Thoracic aorta (tissue), 2 donors: Measurements from ENCODE around the gene RAMP3. TPM values are rescaled to one million over a fixed set of nuclear protein-coding genes. Genes with fewer than 3 reads are reported as not detected.

ENCODE experiments used
- ATAC-seq: fragments of 150-250 bp; one replicate; pipeline ENCODE4 v1.8.0; 2017; ENCODE audit warnings: low read depth; ENCODE audit not compliant: insufficient number of reproducible peaks, low FRiP score
- DNase-seq: peaks from one replicate; pipeline ENCODE4 v3.0.0-alpha.2; 2020; ENCODE audit warnings: low spot score
- H3K27ac ChIP-seq, 2 donors: fragments of 200-600 bp; sonication (generic); 1 replicate in 1 of 2; 2 replicates in 1 of 2; pipeline ENCODE4 v1.5.1; 2016; ENCODE audit warnings: mild to moderate bottlenecking in 2 of 2, moderate library complexity in 2 of 2
- H3K27me3 ChIP-seq: fragments of 200-600 bp; sonication (generic); replicated peaks from 2 replicates; pipeline ENCODE4 v1.6.0; 2016; ENCODE audit warnings: mild to moderate bottlenecking; ENCODE audit not compliant: insufficient read depth
- H3K36me3 ChIP-seq: fragments of 200-600 bp; sonication (generic); one replicate; pipeline ENCODE4 v1.5.1; 2016
- H3K4me1 ChIP-seq, 2 donors: fragments of 200-600 bp; sonication (generic); 1 replicate in 1 of 2; 2 replicates in 1 of 2; pipeline versions ENCODE4 v1.5.1 to v1.6.0; 2016; ENCODE audit warnings: low read depth in 2 of 2, mild to moderate bottlenecking in 1 of 2; ENCODE audit not compliant: control insufficient read depth in 1 of 2
- H3K4me3 ChIP-seq: fragments of 200-600 bp; sonication (generic); 2 replicates; pipeline ENCODE4 v1.5.1; 2016; ENCODE audit warnings: mild to moderate bottlenecking
- H3K9me3 ChIP-seq: fragments of 200-600 bp; sonication (generic); 2 replicates; pipeline ENCODE4 v1.5.1; 2016
- total RNA-seq, 2 donors: library from RNA; depleted of rRNA; stranded (reverse); fragments of >200 nt; gene quantifications; one replicate each; pipeline versions ENCODE4 v1.1.0 to v1.2.3, GENCODE V29; 2016
- TF ChIP-seq, protein P1 (sequence below): fragments of 200-600 bp; sonication (generic); IDR thresholded peaks from one replicate; pipeline ENCODE4 v1.5.1; 2019; ENCODE audit warnings: antibody characterized with exemption

RAMP3 gene
- total RNA-seq, 2 donors from 2014 or later = 76.5 to 123 TPM

GRCh38 chr7:45187089-45187945 lies 29.7 kb downstream of the RAMP3 start:
- H3K36me3 ChIP-seq = no peaks in the 10 kb centered on the region
- H3K4me1 ChIP-seq = no peaks in the 10 kb centered on the region
- H3K27me3 ChIP-seq = no peaks in the 10 kb centered on the region
- H3K27ac ChIP-seq = no peak overlapping the region
- DNase-seq (no peak), ATAC-seq (no peak)
- H3K4me3 ChIP-seq = no peak overlapping the region
- no peaks in the 10 kb centered on the region for H3K9me3 ChIP-seq
- TF ChIP-seq, protein P1, sequence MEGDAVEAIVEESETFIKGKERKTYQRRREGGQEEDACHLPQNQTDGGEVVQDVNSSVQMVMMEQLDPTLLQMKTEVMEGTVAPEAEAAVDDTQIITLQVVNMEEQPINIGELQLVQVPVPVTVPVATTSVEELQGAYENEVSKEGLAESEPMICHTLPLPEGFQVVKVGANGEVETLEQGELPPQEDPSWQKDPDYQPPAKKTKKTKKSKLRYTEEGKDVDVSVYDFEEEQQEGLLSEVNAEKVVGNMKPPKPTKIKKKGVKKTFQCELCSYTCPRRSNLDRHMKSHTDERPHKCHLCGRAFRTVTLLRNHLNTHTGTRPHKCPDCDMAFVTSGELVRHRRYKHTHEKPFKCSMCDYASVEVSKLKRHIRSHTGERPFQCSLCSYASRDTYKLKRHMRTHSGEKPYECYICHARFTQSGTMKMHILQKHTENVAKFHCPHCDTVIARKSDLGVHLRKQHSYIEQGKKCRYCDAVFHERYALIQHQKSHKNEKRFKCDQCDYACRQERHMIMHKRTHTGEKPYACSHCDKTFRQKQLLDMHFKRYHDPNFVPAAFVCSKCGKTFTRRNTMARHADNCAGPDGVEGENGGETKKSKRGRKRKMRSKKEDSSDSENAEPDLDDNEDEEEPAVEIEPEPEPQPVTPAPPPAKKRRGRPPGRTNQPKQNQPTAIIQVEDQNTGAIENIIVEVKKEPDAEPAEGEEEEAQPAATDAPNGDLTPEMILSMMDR = no peak

DNA sequence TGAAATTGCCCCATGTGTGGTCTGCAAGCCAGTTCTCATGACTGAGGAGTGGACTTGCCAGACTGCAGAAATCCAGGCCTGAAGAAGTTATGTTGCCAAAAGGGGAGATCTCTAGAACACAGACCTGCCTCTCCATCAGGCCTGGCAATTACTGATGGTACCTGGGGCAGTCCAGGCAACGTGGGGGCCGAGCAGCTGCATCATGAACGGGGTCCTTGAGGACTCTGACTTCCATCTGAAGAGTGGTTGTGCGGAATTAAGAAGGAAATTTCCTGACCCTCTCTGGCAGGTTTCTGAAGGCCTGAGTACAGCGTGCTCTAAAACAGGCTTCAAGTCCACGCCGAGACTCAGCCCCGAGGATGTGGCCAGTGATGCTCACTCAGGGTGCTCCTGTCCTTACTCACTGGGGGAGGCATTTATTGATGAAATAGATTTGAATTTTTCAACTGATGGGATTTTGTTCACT lies 30.4 kb downstream of the RAMP3 start:
- no peak overlapping the region for H3K27ac ChIP-seq
- H3K4me3 ChIP-seq = no peak overlapping the region
- no peaks in the 10 kb centered on the region for H3K36me3 ChIP-seq
- no peaks in the 10 kb centered on the region for H3K27me3 ChIP-seq
- TF ChIP-seq, protein P1 = no peak
- DNase-seq (no peak), ATAC-seq (no peak)
- H3K4me1 ChIP-seq = no peaks in the 10 kb centered on the region
- H3K9me3 ChIP-seq = no peaks in the 10 kb centered on the region

DNA sequence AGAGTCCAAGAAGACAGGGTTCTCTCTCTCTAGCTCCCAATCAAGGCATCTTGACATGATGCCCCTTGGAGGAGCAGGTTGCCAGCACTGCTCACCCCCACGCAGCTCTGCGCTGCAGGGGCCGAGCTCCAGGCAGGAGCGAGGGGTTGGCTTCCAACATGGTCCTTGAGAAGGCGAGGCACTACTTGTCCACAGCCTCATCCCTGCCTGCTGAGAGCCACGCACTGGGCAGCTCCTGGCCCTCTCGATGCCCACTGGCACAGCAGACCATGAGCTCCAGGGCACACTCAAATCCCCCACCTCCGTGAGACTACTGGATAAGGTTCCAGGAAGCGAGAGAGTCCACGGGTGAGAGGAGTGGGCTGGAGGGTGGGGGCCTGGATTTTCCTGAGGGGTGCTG lies 31.1 kb downstream of the RAMP3 start:
- TF ChIP-seq, protein P1 = no peak
- H3K4me3 ChIP-seq = no peak overlapping the region
- no peak for DNase-seq
- H3K27me3 ChIP-seq = no peaks in the 10 kb centered on the region
- H3K27ac ChIP-seq = no peak overlapping the region
- H3K9me3 ChIP-seq = no peaks in the 10 kb centered on the region
- no peaks in the 10 kb centered on the region for H3K4me1 ChIP-seq
- ATAC-seq = no peak
- H3K36me3 ChIP-seq = no peaks in the 10 kb centered on the region

- no peaks in the 10 kb centered on the region for H3K36me3 ChIP-seq
- ATAC-seq (no peak), DNase-seq (no peak)
- TF ChIP-seq, protein P1 = no peak
- H3K4me3 ChIP-seq = no peak overlapping the region
- H3K27me3 ChIP-seq = no peaks in the 10 kb centered on the region
- H3K27ac ChIP-seq = no peak overlapping the region
- no peaks in the 10 kb centered on the region for H3K9me3 ChIP-seq
- H3K4me1 ChIP-seq = no peaks in the 10 kb centered on the region
These were observed 31.8 kb downstream of the RAMP3 start for GRCh38 chr7:45189151-45189970.
